Left lobe of liver (tissue), 2 donors: ENCODE results near the gene G6PC2. TPM values are rescaled to one million over a fixed set of nuclear protein-coding genes. Genes with fewer than 3 reads are reported as not detected.
A peak's percentile ranks its signal among the peaks of the same experiment; 100 is the strongest.
"Not testable (repeated sequence)": the region's sequence is repeated elsewhere in the genome, so short reads cannot be mapped to it uniquely, and the experiment has no call there.

ENCODE experiments used
- ATAC-seq: fragments of 200-7000 bp; cut with Tn5 transposase; one replicate; pipeline ENCODE4 v1.9.1; 2020; ENCODE audit warnings: mild to moderate bottlenecking, moderate library complexity
- DNase-seq: peaks from one replicate; pipeline ENCODE4 v3.0.0-alpha.2; 2020; ENCODE audit warnings: low spot score
- total RNA-seq: library from RNA; stranded (reverse); gene quantifications from one replicate; pipeline ENCODE4 v1.2.1, GENCODE V29; 2021
- donor health status: DM: no; HTN: no; CAD: no; lungs with moderate emphysema.
- donor health status: DM: no; HTN: yes; CAD: no.

Gene G6PC2
- total RNA-seq, 1 donor from 2014 or later = not detected

- ATAC-seq (no peak), DNase-seq (no peak)
Measured at GRCh38 chr2:168903888-168904287, 2.8 kb downstream of the G6PC2 start.

GRCh38 chr2:168904358-168904757, 3.3 kb downstream of the G6PC2 start:
- no peak for DNase-seq
- ATAC-seq = no peak

GRCh38 chr2:168907940-168908662, 7.0 kb downstream of the G6PC2 start:
- ATAC-seq (no peak), DNase-seq (no peak)

GRCh38 chr2:168910330-168910729, 9.2 kb downstream of the G6PC2 start:
- DNase-seq = no peak
- ATAC-seq = no peak

GRCh38 chr2:168912466-168912865, 11.4 kb downstream of the G6PC2 start:
- DNase-seq (no peak), ATAC-seq (no peak)

- ATAC-seq = peak; percentile 81
- DNase-seq = peak; percentile 64
Measured at GRCh38 chr2:168912901-168913369, 11.8 kb downstream of the G6PC2 start.

- DNase-seq (peak; percentile 93), ATAC-seq (peak; percentile 89)
Measured at GRCh38 chr2:168913495-168913894, 12.4 kb downstream of the G6PC2 start.

- no peak for DNase-seq
- no peak for ATAC-seq
Measured at GRCh38 chr2:168915441-168916330, 14.6 kb downstream of the G6PC2 start.

- ATAC-seq (no peak), DNase-seq (no peak)
Measured at GRCh38 chr2:168916331-168916675, 15.2 kb downstream of the G6PC2 start.

- peak; percentile 65 for ATAC-seq
- no peak for DNase-seq
Measured at GRCh38 chr2:168920504-168921157, 19.5 kb downstream of the G6PC2 start.

GRCh38 chr2:168926621-168927386, 25.7 kb downstream of the G6PC2 start:
- DNase-seq (no peak), ATAC-seq (no peak)

- no peak for DNase-seq
- ATAC-seq = no peak
Measured at GRCh38 chr2:168928113-168928831, 27.2 kb downstream of the G6PC2 start.

- no peak for ATAC-seq
- no peak for DNase-seq
Measured at GRCh38 chr2:168929031-168929430, 27.9 kb downstream of the G6PC2 start.

- DNase-seq (no peak), ATAC-seq (no peak)
Measured at GRCh38 chr2:168930242-168930641, 29.2 kb downstream of the G6PC2 start.

GRCh38 chr2:168932174-168932573, 31.1 kb downstream of the G6PC2 start:
- not testable (repeated sequence) for ATAC-seq, DNase-seq

- no peak for DNase-seq
- no peak for ATAC-seq
Measured at GRCh38 chr2:168934826-168935225, 33.7 kb downstream of the G6PC2 start.

GRCh38 chr2:168935810-168936581, 34.9 kb downstream of the G6PC2 start:
- no peak for ATAC-seq
- DNase-seq = no peak

- ATAC-seq (no peak), DNase-seq (no peak)
Measured at GRCh38 chr2:168939061-168939460, 38.0 kb downstream of the G6PC2 start.

GRCh38 chr2:168939918-168940317, 38.8 kb downstream of the G6PC2 start:
- ATAC-seq (no peak), DNase-seq (no peak)
